ENCODE results near the gene SERPINE3.

SERPINE3 gene

GRCh38 chr13:51370811-51371210 lies 31.3 kb downstream of the SERPINE3 start:
- CTCF ChIA-PET = no interaction called here
- no peak for TF ChIP-seq CTCF (conservative IDR thresholded peaks at IDR 0.05; ENCODE audit: low read depth)
- no peak overlapping the region for H3K27ac ChIP-seq
- DNase-seq (ENCODE audit: low spot score) = no peak
- POLR2A ChIA-PET (ENCODE audit: low non-redundant PET) = no interaction called here

- DNase-seq (ENCODE audit: low spot score) = no peak
- H3K27ac ChIP-seq = no peak overlapping the region
- ChIA-PET POLR2A (ENCODE audit: low non-redundant PET) (no interaction called here), CTCF (no interaction called here)
- no peak for TF ChIP-seq CTCF (conservative IDR thresholded peaks at IDR 0.05; ENCODE audit: low read depth)
These were observed 32.4 kb downstream of the SERPINE3 start for GRCh38 chr13:51371768-51372399.

- CTCF ChIA-PET = interaction anchor here (0.7 kb wide), 1 partner anchor 177 kb away, joined by 5 read pairs; no protein-coding TSS in a partner anchor
- DNase-seq (ENCODE audit: low spot score) = no peak
- no peak for TF ChIP-seq CTCF (conservative IDR thresholded peaks at IDR 0.05; ENCODE audit: low read depth)
- H3K27ac ChIP-seq = no peak overlapping the region
- POLR2A ChIA-PET (ENCODE audit: low non-redundant PET) = no interaction called here
These were observed 34.0 kb downstream of the SERPINE3 start for GRCh38 chr13:51373451-51373850.

GRCh38 chr13:51380269-51380668 lies 40.8 kb downstream of the SERPINE3 start:
- ChIA-PET POLR2A (ENCODE audit: low non-redundant PET) (no interaction called here), CTCF (no interaction called here)
- H3K27ac ChIP-seq = no peak overlapping the region
- TF ChIP-seq CTCF (conservative IDR thresholded peaks at IDR 0.05; ENCODE audit: low read depth) = no peak
- peak; percentile 31 for DNase-seq (ENCODE audit: low spot score)

GRCh38 chr13:51385114-51385513 lies 45.6 kb downstream of the SERPINE3 start:
- no peak overlapping the region for H3K27ac ChIP-seq
- CTCF ChIA-PET = no interaction called here
- POLR2A ChIA-PET (ENCODE audit: low non-redundant PET) = no interaction called here
- no peak for DNase-seq (ENCODE audit: low spot score)
- no peak for TF ChIP-seq CTCF (conservative IDR thresholded peaks at IDR 0.05; ENCODE audit: low read depth)

- CTCF ChIA-PET = interaction anchor here (0.6 kb wide), 1 partner anchor 131 kb away, joined by 3 read pairs; no protein-coding TSS in a partner anchor
- TF ChIP-seq CTCF (conservative IDR thresholded peaks at IDR 0.05; ENCODE audit: low read depth) = no peak
- DNase-seq (ENCODE audit: low spot score) = no peak
These were observed 55.2 kb downstream of the SERPINE3 start for GRCh38 chr13:51394724-51395123.

More at GRCh38 chr13:51394724-51395123, 55.2 kb downstream of the SERPINE3 start:
- no peak overlapping the region for H3K27ac ChIP-seq
- POLR2A ChIA-PET (ENCODE audit: low non-redundant PET) = no interaction called here

Data from RWPE1 (cell line).